Limb (tissue), 2 donors: ENCODE results near the gene SBDS.

Experiments used
- DNase-seq, 2 donors: peaks; one replicate each; pipeline ENCODE4 v3.0.0-alpha.2; 2016; ENCODE audit errors: extremely low spot score in 2 of 2

Gene SBDS

DNA sequence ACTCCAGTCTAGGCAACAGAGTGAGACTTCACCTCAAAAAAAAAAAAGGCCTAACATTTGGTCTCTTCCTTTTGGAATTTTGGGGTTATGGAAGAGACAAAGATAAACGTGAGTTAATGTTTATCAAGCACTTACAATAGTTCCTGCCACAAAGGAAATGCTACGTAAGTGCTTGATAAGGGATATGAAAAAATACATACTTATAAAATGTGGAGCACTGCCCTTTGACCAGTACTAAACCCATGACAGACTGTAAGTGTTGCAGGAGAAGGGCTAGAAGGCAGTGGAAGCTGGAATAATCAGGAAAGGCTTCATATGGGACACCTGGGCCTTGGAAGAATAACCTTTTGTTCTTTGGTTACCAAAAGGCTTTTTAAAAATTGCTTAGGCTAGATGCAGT is 48.8 kb downstream of the SBDS start:
- DNase-seq = no peak

- DNase-seq = no peak
Measured at GRCh38 chr7:66939325-66939724, 56.1 kb downstream of the SBDS start.

- DNase-seq = no peak
Measured at GRCh38 chr7:66937940-66938339, 57.4 kb downstream of the SBDS start.
